CD4-positive, alpha-beta T cell (primary cell): ENCODE data around the gene CTTN. TPM values are rescaled to one million over a fixed set of nuclear protein-coding genes. Genes with fewer than 3 reads are reported as not detected.

Experiments
- ATAC-seq: fragments of 200-7000 bp; cut with Tn5 transposase; one replicate; pipeline ENCODE4 v1.10.0; 2022; ENCODE audit warnings: mild to moderate bottlenecking; ENCODE audit not compliant: poor library complexity
- CTCF ChIA-PET: fragments of 350-600 bp; sonication (Branson Sonifier 250); formaldehyde crosslinking; loops from one replicate; lab custom pipeline; 2021; ENCODE audit warnings: antibody characterized with exemption, inconsistent platforms; lab: Charles Lee
- POLR2A ChIA-PET: fragments of 350-600 bp; sonication (Branson Sonifier 250); formaldehyde crosslinking; loops from one replicate; lab custom pipeline; 2021; ENCODE audit warnings: antibody characterized with exemption, inconsistent platforms; lab: Charles Lee
- DNase-seq, 14 experiments: peaks; one replicate each; pipeline ENCODE4 v3.0.0-alpha.2; 2013 to 2020; ENCODE audit warnings: mixed read lengths in 2 of 14
- H3K27ac ChIP-seq, 2 donors: one replicate each; pipeline versions ENCODE4 v1.5.1 to v1.7.0; 2013; ENCODE audit warnings: low read length in 2 of 2, low read depth in 1 of 2, mild to moderate bottlenecking in 1 of 2
- H3K27me3 ChIP-seq, 2 experiments: 1 replicate in 1 of 2; 2 replicates in 1 of 2; pipeline versions ENCODE4 v1.6.1 to v1.7.0; 2013; ENCODE audit warnings: low read length in 2 of 2, control low read depth in 1 of 2, mild to moderate bottlenecking in 1 of 2, moderate library complexity in 1 of 2; ENCODE audit not compliant: insufficient read depth in 2 of 2, control insufficient read depth in 1 of 2
- H3K36me3 ChIP-seq: one replicate; pipeline ENCODE4 v1.6.1; 2013; ENCODE audit warnings: low read length, control low read depth; ENCODE audit not compliant: insufficient read depth
- H3K4me1 ChIP-seq: one replicate; pipeline ENCODE4 v1.6.1; 2013; ENCODE audit warnings: low read length, control low read depth; ENCODE audit not compliant: insufficient read depth
- H3K4me3 ChIP-seq: one replicate; pipeline ENCODE4 v1.5.1; 2013; ENCODE audit warnings: mild to moderate bottlenecking, low read length, moderate library complexity
- H3K9me3 ChIP-seq, 2 experiments: 1 replicate in 1 of 2; 2 replicates in 1 of 2; pipeline versions ENCODE4 v1.6.1 to v1.7.0; 2013; ENCODE audit warnings: low read length in 2 of 2, mild to moderate bottlenecking in 2 of 2, control low read depth in 1 of 2, moderate library complexity in 1 of 2; ENCODE audit not compliant: control insufficient read depth in 1 of 2, insufficient read depth in 1 of 2
- H3K27ac Mint-ChIP-seq: one replicate; pipeline ENCODE4 v1.8.0; 2020; ENCODE audit warnings: mixed read lengths
- H3K27me3 Mint-ChIP-seq: one replicate; pipeline ENCODE4 v1.8.0; 2021; ENCODE audit warnings: mixed read lengths
- H3K36me3 Mint-ChIP-seq: one replicate; pipeline ENCODE4 v1.8.0; 2021; ENCODE audit warnings: low read depth, mixed read lengths
- H3K4me1 Mint-ChIP-seq: one replicate; pipeline ENCODE4 v1.8.0; 2021; ENCODE audit warnings: low read depth, mixed read lengths
- H3K4me3 Mint-ChIP-seq: one replicate; pipeline ENCODE4 v1.8.0; 2020; ENCODE audit warnings: mild to moderate bottlenecking, mixed read lengths
- H3K9me3 Mint-ChIP-seq: one replicate; pipeline ENCODE4 v1.8.0; 2020; ENCODE audit warnings: mixed read lengths
- intact Hi-C, 2 experiments: fragments of 100-400 bp; cut with DNase I in 1 of 2; cut with micrococcal nuclease in 1 of 2; formaldehyde crosslinking; loops; one replicate each; pipeline versions ENCODE4 v1.15.1 to v1.9.0; 2023 to 2025; cut with DNase I, micrococcal nuclease
- total RNA-seq, 174 experiments: library from RNA in 2 of 174; stranded (reverse) in 2 of 174; gene quantifications; one replicate each; pipeline ENCODE4 v1.2.3 and lab custom pipeline; 2021 to 2026
- TF ChIP-seq, protein P1 (sequence below): fragments of 200-600 bp; IDR thresholded peaks from one replicate; pipeline ENCODE4 v1.8.0; 2022; ENCODE audit warnings: antibody characterized with exemption, mild to moderate bottlenecking

The CTTN gene
- total RNA-seq, 2 experiments from 2014 or later, result 0.45 to 0.80 TPM

DNA sequence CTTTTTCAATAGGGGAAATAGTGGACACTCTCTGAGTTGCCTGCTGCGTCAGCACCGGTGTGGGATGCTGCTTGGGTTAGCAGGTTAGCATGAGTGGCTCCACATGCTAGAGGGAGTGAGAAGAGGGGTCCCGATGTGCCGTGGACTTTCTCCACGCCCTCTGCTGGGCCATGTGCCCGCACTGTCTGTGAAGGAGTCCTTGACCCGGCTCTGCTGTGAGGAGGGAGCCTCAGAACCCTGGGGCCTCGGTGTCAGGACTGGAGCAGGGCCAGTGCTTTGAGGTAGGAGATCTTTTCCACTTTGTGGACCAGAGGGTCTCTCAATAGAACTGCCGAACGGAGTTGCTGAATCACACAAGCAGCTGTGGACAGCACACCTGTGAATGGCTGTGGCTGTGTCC is 14.8 kb downstream of the CTTN start:
- H3K27ac Mint-ChIP-seq, result no peak overlapping the region
- intact Hi-C loops, result no loop called here
- no peak overlapping the region for H3K4me3 Mint-ChIP-seq
- DNase-seq (no peak), ATAC-seq (no peak)
- Histone ChIP-seq H3K9me3 (no peaks in the 10 kb centered on the region), H3K36me3 (no peaks in the 10 kb centered on the region), H3K27me3 (no peaks in the 10 kb centered on the region), H3K27ac (no peak overlapping the region), H3K4me3 (no peak overlapping the region), H3K4me1 (no peaks in the 10 kb centered on the region)
- ChIA-PET POLR2A (no interaction called here), CTCF (no interaction called here)
- no peaks in the 10 kb centered on the region for H3K27me3 Mint-ChIP-seq
- no peaks in the 10 kb centered on the region for H3K4me1 Mint-ChIP-seq
- TF ChIP-seq, protein P1, sequence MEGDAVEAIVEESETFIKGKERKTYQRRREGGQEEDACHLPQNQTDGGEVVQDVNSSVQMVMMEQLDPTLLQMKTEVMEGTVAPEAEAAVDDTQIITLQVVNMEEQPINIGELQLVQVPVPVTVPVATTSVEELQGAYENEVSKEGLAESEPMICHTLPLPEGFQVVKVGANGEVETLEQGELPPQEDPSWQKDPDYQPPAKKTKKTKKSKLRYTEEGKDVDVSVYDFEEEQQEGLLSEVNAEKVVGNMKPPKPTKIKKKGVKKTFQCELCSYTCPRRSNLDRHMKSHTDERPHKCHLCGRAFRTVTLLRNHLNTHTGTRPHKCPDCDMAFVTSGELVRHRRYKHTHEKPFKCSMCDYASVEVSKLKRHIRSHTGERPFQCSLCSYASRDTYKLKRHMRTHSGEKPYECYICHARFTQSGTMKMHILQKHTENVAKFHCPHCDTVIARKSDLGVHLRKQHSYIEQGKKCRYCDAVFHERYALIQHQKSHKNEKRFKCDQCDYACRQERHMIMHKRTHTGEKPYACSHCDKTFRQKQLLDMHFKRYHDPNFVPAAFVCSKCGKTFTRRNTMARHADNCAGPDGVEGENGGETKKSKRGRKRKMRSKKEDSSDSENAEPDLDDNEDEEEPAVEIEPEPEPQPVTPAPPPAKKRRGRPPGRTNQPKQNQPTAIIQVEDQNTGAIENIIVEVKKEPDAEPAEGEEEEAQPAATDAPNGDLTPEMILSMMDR, result no peak
- H3K9me3 Mint-ChIP-seq, result no peaks in the 10 kb centered on the region
- no peaks in the 10 kb centered on the region for H3K36me3 Mint-ChIP-seq

DNA sequence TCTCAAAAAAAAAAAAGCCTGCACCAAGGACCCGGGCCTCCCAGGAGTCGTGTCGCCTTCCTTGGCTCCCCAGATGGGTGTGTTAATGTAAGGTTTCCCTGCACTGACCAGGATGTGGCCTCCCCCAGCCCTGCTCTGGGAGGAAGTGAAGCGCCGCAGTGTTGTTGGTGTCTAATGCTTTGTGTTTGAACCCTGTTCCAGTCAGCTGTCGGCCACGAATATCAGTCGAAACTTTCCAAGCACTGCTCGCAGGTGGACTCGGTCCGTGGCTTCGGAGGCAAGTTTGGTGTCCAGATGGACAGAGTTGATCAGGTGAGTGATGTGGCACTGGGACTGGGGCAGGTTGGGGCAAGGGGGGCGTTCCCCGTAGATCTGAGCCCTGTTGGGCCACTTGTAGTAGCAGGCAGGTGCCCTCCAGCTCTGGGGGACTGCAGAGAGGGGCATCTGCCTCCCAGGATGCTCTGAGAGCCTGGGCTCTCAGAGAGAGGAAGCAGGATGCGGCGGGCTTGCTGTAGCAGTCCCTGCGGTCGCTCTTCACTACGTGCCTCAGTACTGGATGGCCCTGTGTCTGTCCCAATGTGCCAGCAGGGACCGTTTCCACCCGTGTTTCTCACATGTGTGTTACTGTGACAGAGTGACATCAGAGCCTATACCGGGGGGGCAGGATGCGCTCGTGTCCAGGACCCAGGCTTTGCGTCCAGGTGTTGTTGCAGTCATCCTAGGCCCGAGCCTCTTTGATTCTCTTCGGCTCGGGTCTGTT is 16.2 kb downstream of the CTTN start:
- Mint-ChIP-seq H3K27me3 (no peaks in the 10 kb centered on the region), H3K4me3 (no peak overlapping the region)

DNA sequence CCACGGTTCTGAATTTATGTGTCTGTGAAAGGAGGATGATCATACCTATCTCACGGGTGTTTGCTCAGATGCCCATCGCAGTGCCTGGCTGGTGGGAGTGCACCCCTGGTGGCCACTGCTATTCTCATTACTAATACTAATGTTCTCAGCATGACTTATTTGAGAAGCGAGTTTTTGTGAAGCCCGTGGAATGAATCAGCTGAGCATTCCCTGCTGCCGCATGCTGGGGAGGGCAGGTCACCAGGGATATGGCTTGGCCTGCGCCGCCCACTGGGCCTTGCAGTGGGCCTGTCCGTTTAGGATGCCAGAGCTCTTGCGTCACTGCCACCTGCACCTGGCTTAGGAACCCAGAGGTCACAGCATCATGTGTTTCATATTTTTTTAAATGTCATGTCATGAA is 16.9 kb downstream of the CTTN start:
- no peak for DNase-seq

More for the DNA sequence above, 16.2 kb downstream of the CTTN start:
- no peaks in the 10 kb centered on the region for H3K4me1 ChIP-seq
- H3K27ac ChIP-seq, result no peak overlapping the region
- H3K36me3 Mint-ChIP-seq, result no peaks in the 10 kb centered on the region
- H3K4me1 Mint-ChIP-seq, result no peaks in the 10 kb centered on the region
- TF ChIP-seq, protein P1, result no peak
- no peaks in the 10 kb centered on the region for H3K9me3 Mint-ChIP-seq
- H3K27me3 ChIP-seq, result no peaks in the 10 kb centered on the region
- H3K4me3 ChIP-seq, result no peak overlapping the region
- ChIA-PET CTCF (no interaction called here), POLR2A (no interaction called here)
- no peaks in the 10 kb centered on the region for H3K36me3 ChIP-seq
- no peak for DNase-seq
- ATAC-seq, result no peak
- no peaks in the 10 kb centered on the region for H3K9me3 ChIP-seq
- intact Hi-C loops, result no loop called here
- no peak overlapping the region for H3K27ac Mint-ChIP-seq

More for the DNA sequence above, 16.9 kb downstream of the CTTN start:
- no peak overlapping the region for H3K27ac Mint-ChIP-seq
- H3K27ac ChIP-seq, result no peak overlapping the region
- CTCF ChIA-PET, result no interaction called here
- H3K27me3 ChIP-seq, result no peaks in the 10 kb centered on the region
- no peaks in the 10 kb centered on the region for H3K36me3 ChIP-seq
- H3K4me1 ChIP-seq, result no peaks in the 10 kb centered on the region
- no peak overlapping the region for H3K4me3 ChIP-seq
- POLR2A ChIA-PET, result no interaction called here
- intact Hi-C loops, result no loop called here
- no peak for ATAC-seq
- H3K36me3 Mint-ChIP-seq, result no peaks in the 10 kb centered on the region
- H3K9me3 Mint-ChIP-seq, result no peaks in the 10 kb centered on the region
- no peaks in the 10 kb centered on the region for H3K4me1 Mint-ChIP-seq
- TF ChIP-seq, protein P1, result no peak
- H3K9me3 ChIP-seq, result no peaks in the 10 kb centered on the region
- no peak overlapping the region for H3K4me3 Mint-ChIP-seq
- H3K27me3 Mint-ChIP-seq, result no peaks in the 10 kb centered on the region
